Measurements from ENCODE around the gene TIMM21.

Gene TIMM21

GRCh38 chr18:74163019-74163660 is 14.8 kb downstream of the TIMM21 start:
- Histone ChIP-seq H3K27ac (ENCODE audit: low read length) (no peak overlapping the region), H3K4me2 (ENCODE audit: insufficient read depth, low read length) (no peak overlapping the region), H2AFZ (ENCODE audit: low read depth, low read length) (no peak overlapping the region), H3K36me3 (ENCODE audit: insufficient read depth, low read length) (peaks cover 33% of the 10 kb centered on the region), H4K20me1 (ENCODE audit: insufficient read depth, low read length) (peaks cover 5% of the 10 kb centered on the region; the same call in 1 of the 2 replicates), H3K9me3 (ENCODE audit: insufficient read depth, low read length, severe bottlenecking) (no peaks in the 10 kb centered on the region), H3K79me2 (ENCODE audit: insufficient read depth, low read length) (no peaks in the 10 kb centered on the region), H3K9ac (ENCODE audit: low read depth, low read length) (no peak overlapping the region), H3K4me3 (ENCODE audit: low read depth in 1 of 2, low read length in 2 of 2) (no peak overlapping the region), H3K4me1 (ENCODE audit: insufficient read depth, low read length) (no peaks in the 10 kb centered on the region), H3K27me3 (ENCODE audit: insufficient read depth, low read length, poor library complexity) (no peaks in the 10 kb centered on the region)
- no peak for TF ChIP-seq EZH2 (IDR thresholded peaks at IDR 0.05; ENCODE audit: borderline replicate concordance, low read depth, low read length, severe bottlenecking)
- no peak for TF ChIP-seq CTCF (IDR thresholded peaks at IDR 0.05; ENCODE audit: borderline replicate concordance, extremely low read depth, low read length, poor library complexity, severe bottlenecking)
- ATAC-seq (ENCODE audit: insufficient read depth, low read depth) (no peak), DNase-seq (no peak)

GRCh38 chr18:74166386-74166785 is 18.1 kb downstream of the TIMM21 start:
- no peak for DNase-seq
- Histone ChIP-seq H3K36me3 (ENCODE audit: insufficient read depth, low read length) (peaks cover 8% of the 10 kb centered on the region; the same call in 1 of the 2 replicates), H3K9ac (ENCODE audit: low read depth, low read length) (no peak overlapping the region), H3K4me2 (ENCODE audit: insufficient read depth, low read length) (no peak overlapping the region), H3K27me3 (ENCODE audit: insufficient read depth, low read length, poor library complexity) (no peaks in the 10 kb centered on the region), H3K79me2 (ENCODE audit: insufficient read depth, low read length) (no peaks in the 10 kb centered on the region), H3K9me3 (ENCODE audit: insufficient read depth, low read length, severe bottlenecking) (no peaks in the 10 kb centered on the region), H3K4me1 (ENCODE audit: insufficient read depth, low read length) (no peaks in the 10 kb centered on the region), H3K4me3 (ENCODE audit: low read depth in 1 of 2, low read length in 2 of 2) (no peak overlapping the region), H3K27ac (ENCODE audit: low read length) (no peak overlapping the region), H2AFZ (ENCODE audit: low read depth, low read length) (no peak overlapping the region), H4K20me1 (ENCODE audit: insufficient read depth, low read length) (peaks cover 5% of the 10 kb centered on the region; the same call in 1 of the 2 replicates)
- no peak for TF ChIP-seq CTCF (IDR thresholded peaks at IDR 0.05; ENCODE audit: borderline replicate concordance, extremely low read depth, low read length, poor library complexity, severe bottlenecking)
- no peak for TF ChIP-seq EZH2 (IDR thresholded peaks at IDR 0.05; ENCODE audit: borderline replicate concordance, low read depth, low read length, severe bottlenecking)
- no peak for ATAC-seq (ENCODE audit: insufficient read depth, low read depth)

- H4K20me1 ChIP-seq (ENCODE audit: insufficient read depth, low read length) = no peaks in the 10 kb centered on the region
- H3K36me3 ChIP-seq (ENCODE audit: insufficient read depth, low read length) = no peaks in the 10 kb centered on the region
- H3K79me2 ChIP-seq (ENCODE audit: insufficient read depth, low read length) = no peaks in the 10 kb centered on the region
- no peak overlapping the region for H3K27ac ChIP-seq (ENCODE audit: low read length)
- DNase-seq (no peak), ATAC-seq (ENCODE audit: insufficient read depth, low read depth) (no peak)
- no peaks in the 10 kb centered on the region for H3K27me3 ChIP-seq (ENCODE audit: insufficient read depth, low read length, poor library complexity)
- no peak overlapping the region; the same call in 1 of the 2 replicates for H3K4me2 ChIP-seq (ENCODE audit: insufficient read depth, low read length)
- no peak overlapping the region for H2AFZ ChIP-seq (ENCODE audit: low read depth, low read length)
- H3K9ac ChIP-seq (ENCODE audit: low read depth, low read length) = no peak overlapping the region
- H3K4me3 ChIP-seq (ENCODE audit: low read depth in 1 of 2, low read length in 2 of 2) = no peak overlapping the region
- TF ChIP-seq EZH2 (IDR thresholded peaks at IDR 0.05; ENCODE audit: borderline replicate concordance, low read depth, low read length, severe bottlenecking) = no peak
- H3K9me3 ChIP-seq (ENCODE audit: insufficient read depth, low read length, severe bottlenecking) = no peaks in the 10 kb centered on the region
- H3K4me1 ChIP-seq (ENCODE audit: insufficient read depth, low read length) = no peaks in the 10 kb centered on the region
Measured at GRCh38 chr18:74171910-74172606, 23.7 kb downstream of the TIMM21 start.

GRCh38 chr18:74172697-74173433 is 24.5 kb downstream of the TIMM21 start:
- Histone ChIP-seq H3K27ac (ENCODE audit: low read length) (no peak overlapping the region), H4K20me1 (ENCODE audit: insufficient read depth, low read length) (no peaks in the 10 kb centered on the region), H3K4me1 (ENCODE audit: insufficient read depth, low read length) (no peaks in the 10 kb centered on the region), H3K36me3 (ENCODE audit: insufficient read depth, low read length) (no peaks in the 10 kb centered on the region), H3K79me2 (ENCODE audit: insufficient read depth, low read length) (no peaks in the 10 kb centered on the region), H2AFZ (ENCODE audit: low read depth, low read length) (no peak overlapping the region), H3K27me3 (ENCODE audit: insufficient read depth, low read length, poor library complexity) (no peaks in the 10 kb centered on the region), H3K4me2 (ENCODE audit: insufficient read depth, low read length) (no peak overlapping the region), H3K9ac (ENCODE audit: low read depth, low read length) (no peak overlapping the region), H3K4me3 (ENCODE audit: low read depth in 1 of 2, low read length in 2 of 2) (no peak overlapping the region), H3K9me3 (ENCODE audit: insufficient read depth, low read length, severe bottlenecking) (no peaks in the 10 kb centered on the region)
- no peak for DNase-seq
- ATAC-seq (ENCODE audit: insufficient read depth, low read depth) = no peak
- TF ChIP-seq EZH2 (IDR thresholded peaks at IDR 0.05; ENCODE audit: borderline replicate concordance, low read depth, low read length, severe bottlenecking) (no peak), CTCF (IDR thresholded peaks at IDR 0.05; ENCODE audit: borderline replicate concordance, extremely low read depth, low read length, poor library complexity, severe bottlenecking) (no peak)

All from DND-41 (cell line).